ENCODE results near the gene RANBP9. TPM values are rescaled to one million over a fixed set of nuclear protein-coding genes. Genes with fewer than 3 reads are reported as not detected.

RANBP9 gene
- polyA plus RNA-seq, 4 donors, result 14.1 to 27.1 (median 18.5) TPM

DNA sequence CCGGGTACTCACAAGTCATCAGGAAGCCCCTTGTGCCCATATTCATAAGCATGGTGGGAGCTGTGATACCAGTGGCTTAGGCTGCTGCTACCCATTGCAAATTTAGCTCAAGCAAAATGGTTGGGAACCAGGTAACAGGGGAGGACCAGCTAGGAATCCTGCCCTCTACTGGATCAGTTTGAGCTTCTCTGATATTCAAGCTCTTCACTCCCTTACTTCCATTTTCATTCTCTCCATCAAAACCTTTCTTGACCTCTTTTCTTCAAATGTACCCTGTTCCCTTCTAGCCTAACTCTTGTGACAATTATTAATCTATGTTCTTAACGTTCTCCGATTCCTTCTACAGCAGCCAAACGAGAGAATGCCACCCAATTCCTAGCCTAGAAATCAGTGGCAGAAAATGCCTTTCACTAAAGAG, 86.8 kb downstream of the RANBP9 start:
- DNase-seq (peak; percentile 27 to 37), FAIRE-seq (no peak)
- 68 to 77% (median 76%) methylated on average over 4 of the region's 4 CpGs for WGBS, 3 donors
- H3K4me3 ChIP-seq (ENCODE audit: low read depth in 1 of 3, low read length in 3 of 3), result no peak overlapping the region
- no peaks in the 10 kb centered on the region for H3K9me3 ChIP-seq (ENCODE audit: control insufficient read depth in 2 of 2, insufficient read depth in 1 of 2, low read depth in 1 of 2, low read length in 1 of 2)
- H3K27me3 ChIP-seq (ENCODE audit: control insufficient read depth in 3 of 3, insufficient read depth in 3 of 3, low read length in 3 of 3), result no peaks in the 10 kb centered on the region
- no peaks in the 10 kb centered on the region for H3K4me1 ChIP-seq (ENCODE audit: control insufficient read depth in 3 of 3, insufficient read depth in 2 of 3, low read depth in 1 of 3, low read length in 2 of 3)
- H3K36me3 ChIP-seq (ENCODE audit: control insufficient read depth in 3 of 3, insufficient read depth in 2 of 3, low read depth in 1 of 3, low read length in 3 of 3), result peaks cover 10 to 26% (median 11%) of the 10 kb centered on the region in 3 donors
- H3K27ac ChIP-seq (ENCODE audit: low read depth in 1 of 3, low read length in 2 of 3), result no peak overlapping the region

DNA sequence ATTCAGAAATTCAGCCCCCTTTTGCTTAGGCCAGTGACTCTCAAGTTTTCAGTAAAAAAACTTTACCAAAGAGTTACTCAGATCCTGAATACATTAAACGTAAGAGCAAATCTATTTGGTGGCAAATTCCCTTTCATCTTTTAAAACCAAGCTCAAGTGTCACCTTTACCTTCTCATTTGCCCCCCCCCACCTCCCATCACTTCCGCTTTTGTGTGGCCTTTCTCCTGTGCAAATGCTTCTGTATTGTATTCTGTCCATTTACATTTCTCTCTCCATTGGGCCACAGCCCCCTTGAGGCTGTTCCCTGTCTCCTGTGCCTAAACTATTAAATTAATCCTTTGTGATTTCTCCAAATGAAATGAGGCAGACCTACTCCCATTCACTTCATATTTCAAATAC, 94.6 kb downstream of the RANBP9 start:
- no peak overlapping the region for H3K27ac ChIP-seq (ENCODE audit: low read depth in 1 of 3, low read length in 2 of 3)
- H3K9me3 ChIP-seq (ENCODE audit: control insufficient read depth in 2 of 2, insufficient read depth in 1 of 2, low read depth in 1 of 2, low read length in 1 of 2), result no peaks in the 10 kb centered on the region
- H3K27me3 ChIP-seq (ENCODE audit: control insufficient read depth in 3 of 3, insufficient read depth in 3 of 3, low read length in 3 of 3), result no peaks in the 10 kb centered on the region
- no peak overlapping the region for H3K4me3 ChIP-seq (ENCODE audit: low read depth in 1 of 3, low read length in 3 of 3)
- DNase-seq (no peak), FAIRE-seq (no peak)
- WGBS, 3 donors, result 70 to 81% (median 79%) methylated on average over 2 of the region's 2 CpGs
- H3K36me3 ChIP-seq (ENCODE audit: control insufficient read depth in 3 of 3, insufficient read depth in 2 of 3, low read depth in 1 of 3, low read length in 3 of 3), result peaks cover 10 to 20% (median 18%) of the 10 kb centered on the region in 3 donors
- H3K4me1 ChIP-seq (ENCODE audit: control insufficient read depth in 3 of 3, insufficient read depth in 2 of 3, low read depth in 1 of 3, low read length in 2 of 3), result peaks cover 0 to 9% (median 3%) of the 10 kb centered on the region in 3 donors

DNA sequence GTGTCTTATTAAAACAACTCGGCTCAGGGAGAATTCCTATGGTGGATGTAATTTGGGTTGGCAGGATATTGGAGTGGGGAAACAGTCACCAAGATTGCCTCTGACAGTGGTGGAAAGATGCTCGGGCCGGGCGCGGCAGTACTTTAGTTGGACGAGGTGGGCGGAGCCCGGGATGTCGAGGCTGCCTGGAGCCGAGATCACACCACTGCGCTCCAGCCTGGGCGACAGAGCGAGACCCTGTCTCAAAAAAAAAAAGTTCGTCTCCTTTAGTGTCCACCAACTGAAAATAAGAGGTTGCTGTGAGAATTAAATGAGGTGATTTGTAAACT, 95.9 kb downstream of the RANBP9 start:
- 0 to 1% (median 1%) methylated on average over 14 of the region's 14 CpGs for WGBS, 3 donors
- H3K27ac ChIP-seq (ENCODE audit: low read depth in 1 of 3, low read length in 2 of 3), result peak overlapping the region; percentile 74 to 93 (median 84)
- peaks cover 0 to 9% (median 3%) of the 10 kb centered on the region in 3 donors for H3K4me1 ChIP-seq (ENCODE audit: control insufficient read depth in 3 of 3, insufficient read depth in 2 of 3, low read depth in 1 of 3, low read length in 2 of 3)
- peak; percentile 59 to 61 for DNase-seq
- peaks cover 9 to 18% (median 12%) of the 10 kb centered on the region in 3 donors for H3K36me3 ChIP-seq (ENCODE audit: control insufficient read depth in 3 of 3, insufficient read depth in 2 of 3, low read depth in 1 of 3, low read length in 3 of 3)
- peak overlapping the region; percentile 63 to 83 (median 80) for H3K4me3 ChIP-seq (ENCODE audit: low read depth in 1 of 3, low read length in 3 of 3)
- no peak for FAIRE-seq
- no peaks in the 10 kb centered on the region for H3K27me3 ChIP-seq (ENCODE audit: control insufficient read depth in 3 of 3, insufficient read depth in 3 of 3, low read length in 3 of 3)
- no peaks in the 10 kb centered on the region for H3K9me3 ChIP-seq (ENCODE audit: control insufficient read depth in 2 of 2, insufficient read depth in 1 of 2, low read depth in 1 of 2, low read length in 1 of 2)

DNA sequence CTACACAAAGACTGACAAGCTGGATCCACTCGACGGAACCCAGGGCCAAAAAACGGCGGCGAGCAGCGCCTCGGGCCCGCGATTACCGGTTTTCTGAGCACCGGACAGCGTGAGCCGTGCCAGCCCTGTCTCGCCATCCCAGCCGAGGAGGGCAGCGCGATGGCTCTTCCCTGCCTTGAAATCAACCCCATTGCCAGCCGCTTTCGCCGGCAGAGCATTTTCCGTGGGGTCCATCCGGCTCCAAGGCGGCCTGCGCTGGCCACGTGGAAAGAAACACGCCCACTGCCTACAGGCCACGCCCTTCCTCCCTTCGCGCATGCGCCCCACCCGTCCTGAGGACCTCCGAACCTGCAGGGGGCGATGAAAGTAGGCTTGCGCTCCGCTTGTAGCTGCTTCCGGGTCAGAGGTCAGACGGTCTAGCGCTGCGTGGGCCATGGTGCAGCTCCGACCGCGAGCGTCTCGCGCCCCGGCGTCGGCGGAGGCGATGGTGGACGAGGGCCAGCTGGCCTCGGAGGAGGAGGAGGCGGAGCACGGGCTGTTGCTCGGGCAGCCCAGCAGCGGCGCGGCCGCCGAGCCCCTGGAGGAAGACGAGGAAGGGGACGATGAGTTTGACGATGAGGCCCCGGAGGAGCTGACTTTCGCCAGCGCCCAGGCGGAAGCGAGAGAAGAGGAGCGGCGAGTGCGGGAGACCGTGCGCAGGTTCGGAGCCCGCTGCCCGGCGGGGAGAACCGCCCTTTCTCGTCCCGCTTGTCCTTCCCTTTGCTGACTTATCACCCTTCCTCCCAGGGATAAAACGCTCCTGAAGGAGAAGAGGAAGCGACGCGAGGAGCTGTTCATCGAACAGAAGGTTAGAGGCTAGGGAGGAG, 96.5 kb downstream of the RANBP9 start, which contains the start of gene NOL7:
Gene NOL7, plus strand, starts transcription at position 410 of the 866 bp plus-strand sequence. Its CDS starts 24 bp downstream, at position 434.
- Histone ChIP-seq H3K4me1 (ENCODE audit: control insufficient read depth in 3 of 3, insufficient read depth in 2 of 3, low read depth in 1 of 3, low read length in 2 of 3) (peaks cover 0 to 9% (median 3%) of the 10 kb centered on the region in 3 donors), H3K36me3 (ENCODE audit: control insufficient read depth in 3 of 3, insufficient read depth in 2 of 3, low read depth in 1 of 3, low read length in 3 of 3) (peaks cover 8 to 21% (median 11%) of the 10 kb centered on the region in 3 donors), H3K4me3 (ENCODE audit: low read depth in 1 of 3, low read length in 3 of 3) (peak within 1 kb of the TSS; percentile 63 to 83 (median 80)), H3K9me3 (ENCODE audit: control insufficient read depth in 2 of 2, insufficient read depth in 1 of 2, low read depth in 1 of 2, low read length in 1 of 2) (no peaks in the 10 kb centered on the region), H3K27me3 (ENCODE audit: control insufficient read depth in 3 of 3, insufficient read depth in 3 of 3, low read length in 3 of 3) (no peaks in the 10 kb centered on the region), H3K27ac (ENCODE audit: low read depth in 1 of 3, low read length in 2 of 3) (peak within 1 kb of the TSS; percentile 84 to 93 (median 87))
- 0 to 1% (median 0%) methylated on average over 76 to 85 of the region's 85 CpGs for WGBS, 3 donors
- peak; percentile 98 to 99 for DNase-seq
- FAIRE-seq, result no peak

DNA sequence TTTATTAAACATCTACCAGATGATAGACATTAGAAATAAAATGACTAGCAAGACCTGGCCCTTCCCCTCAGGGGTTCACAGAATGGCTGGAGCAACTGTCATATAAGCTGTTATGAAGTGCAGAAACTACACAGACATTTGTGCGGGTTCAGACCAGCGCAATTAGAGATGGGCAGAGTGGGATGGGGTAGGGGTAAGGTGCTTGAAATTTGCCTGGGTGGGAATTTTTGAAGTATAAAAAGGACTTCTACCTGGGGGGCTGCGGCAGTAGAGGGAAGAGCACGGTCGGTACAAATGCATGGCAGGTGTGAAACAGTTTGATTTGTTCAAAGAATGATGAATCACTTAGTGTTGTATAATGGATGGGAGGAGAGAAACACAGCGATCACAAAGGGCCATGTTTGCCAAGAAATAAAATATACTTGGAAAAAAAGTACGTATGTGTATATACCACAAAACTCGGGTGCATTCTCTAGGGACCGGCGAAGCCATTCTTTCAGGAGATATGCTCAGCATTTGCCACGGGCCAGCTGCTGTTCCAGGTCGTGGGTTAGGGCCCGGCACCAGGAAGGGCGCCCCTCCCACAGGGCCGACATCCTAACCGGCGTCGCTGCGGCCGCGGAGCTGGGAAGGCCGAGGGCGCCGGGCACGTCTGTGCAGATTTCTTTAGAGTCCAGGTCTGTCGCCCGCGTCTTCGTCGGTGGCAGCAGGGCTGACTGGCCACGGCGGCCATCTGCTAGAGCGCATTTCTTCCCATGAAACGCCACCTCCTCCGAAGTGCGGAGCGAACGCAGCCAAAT, 97.3 kb downstream of the RANBP9 start:
- no peak for FAIRE-seq
- 3 to 5% (median 4%) methylated on average over 38 of the region's 38 CpGs for WGBS, 3 donors
- no peaks in the 10 kb centered on the region for H3K27me3 ChIP-seq (ENCODE audit: control insufficient read depth in 3 of 3, insufficient read depth in 3 of 3, low read length in 3 of 3)

DNA sequence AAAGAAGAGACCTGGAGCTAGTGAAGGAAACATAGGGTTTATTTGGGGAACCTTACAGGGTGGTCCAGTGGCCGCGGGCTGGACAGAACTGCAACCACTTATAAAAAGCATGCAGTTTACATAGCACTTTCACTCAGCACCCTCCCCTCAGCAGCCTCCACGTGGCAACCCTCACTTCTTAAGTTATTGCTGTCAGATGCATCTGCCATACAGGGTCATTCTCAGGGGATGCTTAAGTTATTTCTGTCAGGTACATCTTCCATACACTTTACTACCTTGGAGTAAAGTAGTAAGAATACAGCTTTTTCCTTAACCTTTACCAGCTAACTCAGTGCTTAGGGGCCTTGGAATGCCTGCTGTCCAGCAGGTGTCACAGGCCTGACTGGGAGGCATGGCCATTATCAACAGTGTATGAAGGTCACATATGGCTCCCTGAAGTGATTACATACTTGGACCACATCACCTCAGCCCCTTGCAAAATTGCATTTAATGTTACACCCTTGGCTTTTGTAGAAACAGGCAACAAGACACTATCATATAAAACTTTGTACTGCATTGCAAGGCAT, 98.5 kb downstream of the RANBP9 start:
- H3K36me3 ChIP-seq (ENCODE audit: control insufficient read depth in 3 of 3, insufficient read depth in 2 of 3, low read depth in 1 of 3, low read length in 3 of 3), result peaks cover 0 to 13% (median 2%) of the 10 kb centered on the region in 3 donors
- H3K27ac ChIP-seq (ENCODE audit: low read depth in 1 of 3, low read length in 2 of 3), result no peak overlapping the region
- FAIRE-seq (no peak), DNase-seq (no peak)
- whole genome bisulfite sequencing, 3 donors, result 56 to 79% (median 70%) methylated on average over 3 of the region's 3 CpGs
- H3K4me3 ChIP-seq (ENCODE audit: low read depth in 1 of 3, low read length in 3 of 3), result no peak overlapping the region
- H3K4me1 ChIP-seq (ENCODE audit: control insufficient read depth in 3 of 3, insufficient read depth in 2 of 3, low read depth in 1 of 3, low read length in 2 of 3), result peaks cover 0 to 9% (median 3%) of the 10 kb centered on the region in 3 donors
- no peaks in the 10 kb centered on the region for H3K27me3 ChIP-seq (ENCODE audit: control insufficient read depth in 3 of 3, insufficient read depth in 3 of 3, low read length in 3 of 3)
- no peaks in the 10 kb centered on the region for H3K9me3 ChIP-seq (ENCODE audit: control insufficient read depth in 2 of 2, insufficient read depth in 1 of 2, low read depth in 1 of 2, low read length in 1 of 2)

More for the DNA sequence above, 97.3 kb downstream of the RANBP9 start:
- Histone ChIP-seq H3K4me3 (ENCODE audit: low read depth in 1 of 3, low read length in 3 of 3) (peak overlapping the region; percentile 62 to 80 (median 63)), H3K9me3 (ENCODE audit: control insufficient read depth in 2 of 2, insufficient read depth in 1 of 2, low read depth in 1 of 2, low read length in 1 of 2) (no peaks in the 10 kb centered on the region), H3K4me1 (ENCODE audit: control insufficient read depth in 3 of 3, insufficient read depth in 2 of 3, low read depth in 1 of 3, low read length in 2 of 3) (peaks cover 0 to 9% (median 3%) of the 10 kb centered on the region in 3 donors), H3K36me3 (ENCODE audit: control insufficient read depth in 3 of 3, insufficient read depth in 2 of 3, low read depth in 1 of 3, low read length in 3 of 3) (peaks cover 4 to 18% (median 6%) of the 10 kb centered on the region in 3 donors), H3K27ac (ENCODE audit: low read depth in 1 of 3, low read length in 2 of 3) (peak overlapping the region; percentile 68 to 93 (median 87))
- peak in 1 of 2 donors; percentile 41 for DNase-seq

DNA sequence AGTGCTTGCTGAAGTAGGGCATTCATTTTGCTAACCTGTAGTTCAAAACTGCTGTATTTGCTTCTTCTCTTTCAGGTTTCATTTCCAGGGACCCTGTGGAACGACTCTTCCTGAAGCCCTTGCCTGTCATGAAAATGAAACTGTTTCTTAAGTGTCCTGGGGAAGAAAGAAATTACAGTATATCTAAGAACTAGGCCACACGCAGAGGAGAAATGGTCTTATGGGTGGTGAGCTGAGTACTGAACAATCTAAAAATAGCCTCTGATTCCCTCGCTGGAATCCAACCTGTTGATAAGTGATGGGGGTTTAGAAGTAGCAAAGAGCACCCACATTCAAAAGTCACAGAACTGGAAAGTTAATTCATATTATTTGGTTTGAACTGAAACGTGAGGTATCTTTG, 99.9 kb downstream of the RANBP9 start:
- peaks cover 0 to 9% (median 3%) of the 10 kb centered on the region in 3 donors for H3K4me1 ChIP-seq (ENCODE audit: control insufficient read depth in 3 of 3, insufficient read depth in 2 of 3, low read depth in 1 of 3, low read length in 2 of 3)
- H3K27ac ChIP-seq (ENCODE audit: low read depth in 1 of 3, low read length in 2 of 3), result no peak overlapping the region
- WGBS, 3 donors, result 54 to 65% (median 62%) methylated on average over 4 of the region's 4 CpGs
- peaks cover 0 to 9% (median 0%) of the 10 kb centered on the region in 3 donors for H3K36me3 ChIP-seq (ENCODE audit: control insufficient read depth in 3 of 3, insufficient read depth in 2 of 3, low read depth in 1 of 3, low read length in 3 of 3)
- no peak for FAIRE-seq
- no peak for DNase-seq
- no peak overlapping the region for H3K4me3 ChIP-seq (ENCODE audit: low read depth in 1 of 3, low read length in 3 of 3)
- no peaks in the 10 kb centered on the region for H3K27me3 ChIP-seq (ENCODE audit: control insufficient read depth in 3 of 3, insufficient read depth in 3 of 3, low read length in 3 of 3)
- H3K9me3 ChIP-seq (ENCODE audit: control insufficient read depth in 2 of 2, insufficient read depth in 1 of 2, low read depth in 1 of 2, low read length in 1 of 2), result no peaks in the 10 kb centered on the region

DNA sequence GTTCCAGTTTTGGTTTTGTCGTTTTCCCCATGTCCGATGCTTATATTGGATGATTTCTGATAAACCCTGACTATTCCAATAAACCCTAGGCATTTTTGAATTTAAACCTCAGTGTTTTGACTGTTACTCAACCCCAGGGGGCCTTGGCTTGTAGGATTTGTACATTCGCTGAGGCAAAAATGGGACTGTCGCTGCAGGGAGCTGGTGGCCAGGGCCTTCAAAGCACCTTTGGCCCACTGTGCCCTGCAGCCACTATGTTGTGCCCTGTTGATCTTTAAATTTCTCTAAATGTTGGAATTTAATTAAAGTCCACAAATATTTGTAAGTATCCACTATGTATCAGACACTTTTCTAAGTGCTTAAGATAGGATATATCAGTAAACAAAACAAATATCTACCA, 106.0 kb downstream of the RANBP9 start:
- Histone ChIP-seq H3K9me3 (ENCODE audit: control insufficient read depth in 2 of 2, insufficient read depth in 1 of 2, low read depth in 1 of 2, low read length in 1 of 2) (no peaks in the 10 kb centered on the region), H3K27me3 (ENCODE audit: control insufficient read depth in 3 of 3, insufficient read depth in 3 of 3, low read length in 3 of 3) (no peaks in the 10 kb centered on the region), H3K4me3 (ENCODE audit: low read depth in 1 of 3, low read length in 3 of 3) (no peak overlapping the region), H3K4me1 (ENCODE audit: control insufficient read depth in 3 of 3, insufficient read depth in 2 of 3, low read depth in 1 of 3, low read length in 2 of 3) (no peaks in the 10 kb centered on the region), H3K27ac (ENCODE audit: low read depth in 1 of 3, low read length in 2 of 3) (no peak overlapping the region), H3K36me3 (ENCODE audit: control insufficient read depth in 3 of 3, insufficient read depth in 2 of 3, low read depth in 1 of 3, low read length in 3 of 3) (peaks cover 0 to 16% (median 2%) of the 10 kb centered on the region in 3 donors)
- DNase-seq (no peak), FAIRE-seq (no peak)
- WGBS, 3 donors, result 93 to 95% (median 95%) methylated on average over 4 of the region's 4 CpGs
